HUES64 (cell line): ENCODE measurements around the gene EPS8L1.
"Not testable (repeated sequence)": the region's sequence is repeated elsewhere in the genome, so short reads cannot be mapped to it uniquely, and the experiment has no call there.

Experiments used
- H3K27ac ChIP-seq: 2 replicates; pipeline ENCODE4 v1.7.0; 2013; ENCODE audit warnings: low read depth, low read length, inconsistent platforms
- H3K27me3 ChIP-seq: 2 replicates; pipeline ENCODE4 v1.6.1; 2013; ENCODE audit warnings: mild to moderate bottlenecking, low read length; ENCODE audit not compliant: insufficient read depth
- H3K36me3 ChIP-seq: 2 replicates; pipeline ENCODE4 v1.6.1; 2013; ENCODE audit warnings: mild to moderate bottlenecking, low read length; ENCODE audit not compliant: insufficient read depth
- H3K4me1 ChIP-seq: 2 replicates; pipeline ENCODE4 v1.6.1; 2013; ENCODE audit warnings: mild to moderate bottlenecking, low read length, moderate library complexity; ENCODE audit not compliant: insufficient read depth
- H3K4me3 ChIP-seq: 2 replicates; pipeline ENCODE4 v1.5.1; 2013; ENCODE audit warnings: mild to moderate bottlenecking, low read length, moderate library complexity
- H3K9ac ChIP-seq: 2 replicates; pipeline ENCODE4 v1.6.1; 2013; ENCODE audit warnings: mild to moderate bottlenecking, low read depth, low read length
- H3K9me3 ChIP-seq: 2 replicates; pipeline ENCODE4 v1.6.1; 2013; ENCODE audit warnings: low read depth, low read length; ENCODE audit not compliant: insufficient read depth
- WGBS: fragments of 150-250, 120-280 bp; methylation state at CpG from one replicate; pipeline ENCODE4 v1.1.7; 2013; ENCODE audit warnings: missing lambda C conversion rate; 5-methylcytosine and 5-hydroxymethylcytosine counted together

Gene EPS8L1

DNA sequence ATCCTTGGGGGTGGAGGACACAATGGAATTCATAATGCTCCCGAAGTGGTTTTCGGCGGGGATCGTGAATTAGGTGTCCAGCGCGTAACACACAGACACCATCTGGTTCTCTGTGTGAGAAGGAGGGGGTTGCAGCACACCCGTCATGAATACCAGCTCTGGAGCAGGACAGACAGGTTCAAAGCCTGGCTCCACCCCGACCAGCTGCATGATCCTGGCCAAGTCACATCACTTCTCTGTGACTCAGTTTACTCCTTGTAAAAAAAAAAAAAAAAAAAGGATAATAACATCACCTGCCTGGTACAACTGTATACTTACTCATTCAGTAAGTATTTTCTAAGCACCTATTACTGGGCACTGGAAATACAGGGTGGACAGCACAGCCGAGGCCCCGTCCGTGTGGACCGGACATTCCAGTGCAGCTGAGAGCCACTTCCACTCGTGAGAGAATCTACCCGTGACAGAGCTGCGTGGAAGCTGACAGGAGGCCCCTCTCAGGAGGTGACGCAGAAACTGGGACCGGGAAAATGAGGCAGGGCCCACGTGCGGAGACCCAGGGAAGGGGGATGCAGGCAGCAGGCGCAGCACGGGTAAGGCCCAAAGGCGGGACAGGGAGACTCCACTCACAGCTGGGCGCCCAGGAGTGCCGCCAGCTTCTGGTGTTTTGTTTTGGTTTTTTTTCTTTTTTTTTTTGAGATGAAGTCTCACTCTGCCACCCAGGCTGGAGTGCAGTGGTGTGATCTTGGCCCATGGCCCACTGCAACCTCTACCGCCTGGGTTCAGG is 24.7 kb upstream of the EPS8L1 start:
- H3K4me3 ChIP-seq, result no peak overlapping the region
- H3K27ac ChIP-seq, result no peak overlapping the region
- peaks cover 75% of the 10 kb centered on the region for H3K36me3 ChIP-seq
- no peak overlapping the region for H3K9ac ChIP-seq
- no peaks in the 10 kb centered on the region for H3K9me3 ChIP-seq
- WGBS, result 95% methylated on average over 25 of the region's 25 CpGs
- H3K4me1 ChIP-seq, result no peaks in the 10 kb centered on the region
- H3K27me3 ChIP-seq, result no peaks in the 10 kb centered on the region

DNA sequence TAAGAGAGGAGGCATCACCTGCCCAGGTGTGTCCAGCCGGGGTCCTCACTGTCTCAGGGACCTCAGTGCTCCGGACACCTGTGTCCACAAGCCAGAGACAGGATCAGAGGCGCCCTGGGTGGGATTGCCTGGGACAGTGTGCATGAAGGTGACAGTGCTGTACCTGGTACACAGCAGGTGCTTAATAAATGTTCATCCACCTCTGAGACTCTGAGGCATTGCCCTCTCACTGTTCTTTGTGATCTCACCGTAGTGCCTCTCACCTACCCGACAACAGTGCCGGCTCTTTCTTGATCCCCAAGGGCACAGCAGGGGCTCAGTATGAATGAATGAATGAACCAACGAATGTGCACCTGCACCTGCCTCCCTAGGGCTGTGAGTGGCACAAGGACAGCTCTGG is 21.9 kb upstream of the EPS8L1 start:
- H3K36me3 ChIP-seq, result peaks cover 69% of the 10 kb centered on the region
- no peak overlapping the region for H3K27ac ChIP-seq

DNA sequence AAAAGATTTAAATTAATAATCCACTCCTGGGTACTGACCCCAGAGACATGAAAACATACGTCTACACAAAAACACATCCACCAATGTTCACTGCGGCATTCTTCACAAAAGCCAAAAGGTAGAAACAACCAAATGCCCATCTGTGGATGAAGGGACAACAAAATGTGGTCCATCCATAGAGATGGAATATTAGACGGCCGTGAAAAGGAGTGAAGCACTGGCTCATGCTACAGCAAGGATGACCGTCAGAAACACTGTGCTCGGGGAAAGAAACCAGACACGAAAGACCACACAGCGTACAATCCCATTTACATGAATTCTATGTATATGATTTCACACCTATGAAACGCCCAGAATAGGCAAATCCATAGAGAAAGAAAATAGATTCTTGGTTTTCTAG is 18.8 kb upstream of the EPS8L1 start:
- 92% methylated on average over 9 of the region's 9 CpGs for WGBS

More for the DNA sequence above, 21.9 kb upstream of the EPS8L1 start:
- Histone ChIP-seq H3K27me3 (no peaks in the 10 kb centered on the region), H3K4me3 (no peak overlapping the region), H3K4me1 (no peaks in the 10 kb centered on the region), H3K9me3 (0 out of 2 replicates have a peak, but pooled peaks cover 5% of the 10 kb centered on the region), H3K9ac (no peak overlapping the region)
- 96% methylated on average over 7 of the region's 7 CpGs for WGBS

DNA sequence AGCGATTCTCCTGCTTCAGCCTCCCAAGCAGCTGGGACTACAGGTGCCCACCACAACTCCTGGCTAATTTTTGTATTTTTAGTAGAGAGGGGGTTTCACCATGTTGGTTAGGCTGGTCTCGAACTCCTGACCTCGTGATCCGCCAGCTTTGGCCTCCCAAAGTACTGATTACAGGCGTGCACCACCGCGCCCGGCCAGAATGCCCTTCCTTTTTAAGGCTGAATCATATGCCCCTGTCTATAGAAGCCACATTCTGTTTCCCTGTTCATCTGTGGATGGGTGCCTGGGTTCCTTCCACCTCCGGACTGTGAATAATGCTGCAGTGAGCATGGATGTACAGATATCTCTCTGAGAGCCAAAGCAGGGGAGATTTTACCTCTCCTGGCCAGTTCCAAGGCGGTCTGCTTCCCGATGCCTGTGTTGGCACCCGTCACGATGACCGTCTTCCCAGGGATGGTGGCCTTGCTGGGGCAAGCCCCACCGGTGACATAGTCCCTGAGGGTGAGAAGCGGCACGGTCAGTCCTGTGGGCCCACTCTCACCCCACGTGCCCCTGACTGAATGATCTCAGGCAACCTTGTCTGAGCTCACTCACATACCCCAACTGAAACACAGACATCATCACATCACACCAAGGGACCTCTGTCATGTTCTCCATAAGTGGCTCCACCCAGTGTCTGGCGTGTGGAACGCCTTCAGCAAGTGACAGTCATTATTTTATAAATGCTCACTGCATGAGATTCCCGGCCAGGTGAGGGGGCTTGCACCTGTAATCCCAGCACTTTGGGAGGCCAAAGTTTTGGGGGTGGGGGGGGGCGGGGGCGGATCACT is 16.7 kb upstream of the EPS8L1 start:
- Histone ChIP-seq H3K27ac (no peak overlapping the region), H3K4me3 (no peak overlapping the region), H3K36me3 (peaks cover 36% of the 10 kb centered on the region), H3K27me3 (peaks cover 5% of the 10 kb centered on the region), H3K4me1 (no peaks in the 10 kb centered on the region), H3K9ac (no peak overlapping the region), H3K9me3 (0 out of 2 replicates have a peak, but pooled peaks cover 5% of the 10 kb centered on the region)
- WGBS, result 93% methylated on average over 23 of the region's 23 CpGs

More for the DNA sequence above, 18.8 kb upstream of the EPS8L1 start:
- H3K4me3 ChIP-seq, result no peak overlapping the region
- H3K27me3 ChIP-seq, result no peaks in the 10 kb centered on the region
- 0 out of 2 replicates have a peak, but pooled peaks cover 5% of the 10 kb centered on the region for H3K9me3 ChIP-seq
- H3K4me1 ChIP-seq, result no peaks in the 10 kb centered on the region
- H3K9ac ChIP-seq, result no peak overlapping the region
- H3K36me3 ChIP-seq, result peaks cover 46% of the 10 kb centered on the region
- no peak overlapping the region for H3K27ac ChIP-seq

DNA sequence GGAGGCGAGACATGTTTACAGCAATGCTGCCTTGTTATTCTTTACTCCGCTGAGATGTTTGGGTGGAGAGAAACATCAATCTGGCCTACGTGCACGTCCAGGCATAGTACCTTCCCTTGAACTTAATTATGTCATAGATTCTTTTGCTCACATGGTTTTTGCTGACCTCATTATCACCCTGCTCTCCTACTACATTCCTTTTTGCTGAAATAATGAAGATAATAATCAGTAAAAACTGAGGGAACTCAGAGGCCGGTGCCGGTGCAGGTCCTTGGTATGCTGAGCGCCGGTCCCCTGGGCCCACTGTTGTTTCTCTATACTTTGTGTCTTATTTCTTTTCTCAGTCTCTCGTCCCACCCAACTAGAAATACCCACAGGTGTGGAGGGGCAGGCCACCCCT is 15.4 kb upstream of the EPS8L1 start:
- H3K4me1 ChIP-seq, H3K9me3 ChIP-seq, H3K4me3 ChIP-seq, H3K9ac ChIP-seq, H3K27ac ChIP-seq: not testable (repeated sequence)
- Histone ChIP-seq H3K36me3 (peaks cover 26% of the 10 kb centered on the region), H3K27me3 (peaks cover 16% of the 10 kb centered on the region)
- 91% methylated on average over 9 of the region's 9 CpGs for WGBS

DNA sequence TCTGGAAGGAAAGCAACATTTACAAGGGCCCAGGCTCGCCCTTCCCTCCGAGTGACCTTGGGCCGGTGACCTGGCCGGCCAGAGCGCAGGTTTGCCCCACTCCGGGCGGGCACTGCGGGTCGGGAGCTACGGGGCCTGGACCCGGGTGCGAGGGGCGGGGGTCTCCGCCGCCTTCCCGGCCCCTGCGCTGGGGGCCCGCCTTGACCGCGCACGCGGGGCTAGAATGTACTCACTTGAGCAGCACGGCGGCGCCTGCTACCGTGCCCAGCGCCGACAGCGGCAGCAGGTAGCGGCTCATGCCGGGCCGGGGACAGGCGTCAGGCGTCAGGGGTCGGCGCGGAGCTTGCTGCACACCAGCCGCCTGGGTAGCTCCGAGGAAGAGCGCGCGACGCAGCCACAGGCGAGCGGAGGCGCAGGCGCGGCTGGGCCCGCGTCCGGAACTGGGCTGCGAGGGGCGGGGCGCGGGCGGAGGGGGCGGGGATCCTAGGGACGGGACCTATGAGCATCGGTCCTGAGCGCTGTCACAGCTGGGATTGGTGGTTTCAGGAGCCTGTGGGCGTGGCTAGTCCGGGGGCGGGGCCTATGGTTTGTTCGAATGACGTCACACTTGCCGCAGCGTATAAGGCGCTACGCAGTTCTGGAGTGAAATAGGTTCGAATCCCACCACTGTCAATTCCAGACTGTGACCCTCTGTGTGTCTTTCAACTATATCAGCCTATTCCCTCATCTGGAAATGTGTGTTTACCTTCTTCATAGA is 12.8 kb upstream of the EPS8L1 start, which contains the start of gene RDH13:
Gene RDH13, minus strand, starts transcription at position 414 of the 757 bp plus-strand sequence. Its CDS starts 116 bp downstream, at position 298.
- H3K27me3 ChIP-seq, result peaks cover 42% of the 10 kb centered on the region
- H3K9me3 ChIP-seq, result no peaks in the 10 kb centered on the region
- H3K4me3 ChIP-seq, result peak within 1 kb of the TSS; percentile 72
- H3K27ac ChIP-seq, result peak within 1 kb of the TSS; percentile 46; the same call in 1 of the 2 replicates
- WGBS, result 2% methylated on average over 70 of the region's 70 CpGs
- peaks cover 3% of the 10 kb centered on the region for H3K36me3 ChIP-seq
- H3K9ac ChIP-seq, result peak within 1 kb of the TSS; percentile 73
- no peaks in the 10 kb centered on the region for H3K4me1 ChIP-seq

DNA sequence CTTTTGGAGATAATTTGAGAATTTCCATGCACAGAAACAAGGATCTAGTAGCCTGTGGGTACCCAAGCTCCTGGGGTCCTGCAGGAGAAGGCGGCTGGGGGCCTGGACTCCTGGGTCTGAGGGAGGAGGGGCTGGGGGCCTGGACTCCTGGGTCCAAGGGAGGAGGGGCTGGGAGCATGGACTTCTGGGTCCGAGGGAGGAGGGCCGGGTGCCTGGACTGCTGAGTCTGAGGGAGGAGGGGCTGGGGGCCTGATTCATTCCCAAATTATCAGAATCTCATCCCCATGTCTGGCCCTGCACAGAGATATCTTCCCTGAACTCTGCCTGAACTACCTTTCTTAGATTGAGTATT is 12.2 kb upstream of the EPS8L1 start:
- H3K36me3 ChIP-seq, result peaks cover under 1% of the 10 kb centered on the region; the same call in 1 of the 2 replicates
- no peaks in the 10 kb centered on the region for H3K4me1 ChIP-seq
- H3K9ac ChIP-seq, result no peak overlapping the region
- H3K27ac ChIP-seq, result no peak overlapping the region
- 69% methylated on average over 3 of the region's 3 CpGs for WGBS
- H3K9me3 ChIP-seq, result no peaks in the 10 kb centered on the region
- no peak overlapping the region for H3K4me3 ChIP-seq
- H3K27me3 ChIP-seq, result peaks cover 47% of the 10 kb centered on the region

DNA sequence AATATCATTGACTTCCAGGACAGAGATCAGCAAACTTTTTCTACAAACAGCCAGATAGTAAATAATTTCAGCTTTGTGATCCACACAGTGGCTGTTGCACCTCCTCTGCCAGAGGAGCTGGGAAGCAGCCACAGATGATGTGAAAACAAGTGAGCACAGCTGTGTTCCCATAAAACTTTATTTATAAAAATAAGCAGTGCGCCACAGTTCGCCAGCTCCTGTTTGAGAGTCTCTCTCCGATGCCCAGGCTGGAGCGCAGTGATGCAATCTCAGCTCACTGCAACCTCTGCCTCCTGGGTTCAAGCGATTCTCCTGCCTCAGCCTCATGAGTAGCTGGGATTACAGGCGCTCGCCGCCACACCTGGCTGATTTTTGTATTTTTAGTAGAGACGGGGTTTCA is 10.2 kb upstream of the EPS8L1 start:
- not testable (repeated sequence) for H3K9ac ChIP-seq, H3K4me1 ChIP-seq, H3K4me3 ChIP-seq, H3K27ac ChIP-seq, H3K36me3 ChIP-seq, H3K9me3 ChIP-seq
- WGBS, result 85% methylated on average over 9 of the region's 9 CpGs
- H3K27me3 ChIP-seq, result peaks cover 64% of the 10 kb centered on the region

DNA sequence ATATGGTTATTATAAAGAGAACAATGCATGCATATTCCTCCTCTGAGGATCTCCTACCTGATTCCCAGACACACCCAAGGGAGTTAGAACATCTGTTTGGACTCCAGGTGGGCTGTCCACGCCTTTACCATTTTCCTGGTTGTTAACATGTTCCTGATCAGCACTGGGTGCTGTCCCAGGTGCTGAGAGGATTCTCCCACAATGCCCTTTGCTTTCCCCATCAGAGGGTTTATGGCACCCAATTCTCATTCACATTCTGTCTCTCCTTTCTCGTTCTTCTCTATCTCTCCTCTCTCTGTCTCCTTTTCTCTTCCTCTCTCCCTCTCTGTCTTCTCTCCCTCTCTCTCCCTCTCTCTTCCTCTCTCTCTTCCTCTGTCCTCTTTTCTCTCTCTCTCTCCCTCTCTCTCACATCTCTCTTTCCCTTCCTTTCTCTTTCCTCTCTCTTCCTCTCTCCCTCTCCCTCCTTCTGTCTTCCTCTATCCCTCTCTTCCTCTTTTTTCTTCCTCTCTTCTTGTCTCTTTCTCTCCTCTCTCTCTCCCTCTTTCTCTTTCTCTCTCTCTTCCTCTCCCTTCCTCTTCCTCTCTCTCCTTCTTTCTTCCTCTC is 9.5 kb upstream of the EPS8L1 start:
- no peak overlapping the region for H3K27ac ChIP-seq
- no peak overlapping the region for H3K9ac ChIP-seq
- no peaks in the 10 kb centered on the region for H3K9me3 ChIP-seq
- 33% methylated on average over 2 of the region's 2 CpGs for WGBS
- H3K4me1 ChIP-seq, result peaks cover 6% of the 10 kb centered on the region; the same call in 1 of the 2 replicates
- H3K4me3 ChIP-seq, result no peak overlapping the region
- H3K36me3 ChIP-seq, result no peaks in the 10 kb centered on the region
- H3K27me3 ChIP-seq, result peaks cover 71% of the 10 kb centered on the region

DNA sequence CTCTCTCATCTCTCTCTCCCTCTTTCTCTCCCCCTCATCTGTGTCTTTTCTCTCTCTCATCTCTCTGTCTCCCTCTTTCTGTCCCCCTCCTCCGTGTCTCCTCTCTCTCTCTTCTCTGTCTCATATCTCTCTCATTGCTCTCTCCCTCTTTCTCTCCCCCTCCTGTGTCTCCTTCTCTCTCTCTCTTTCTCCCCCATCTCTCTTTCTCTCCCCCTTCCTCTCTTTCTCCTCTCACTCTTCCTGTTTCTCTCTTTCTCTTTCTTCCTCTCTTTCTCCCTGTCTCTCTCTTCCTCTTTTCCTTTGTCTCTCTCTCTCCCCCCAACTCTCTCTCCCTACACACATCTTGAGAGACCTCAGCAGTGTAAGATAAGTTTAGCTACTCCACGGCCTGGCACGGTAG is 7.8 kb upstream of the EPS8L1 start:
- peaks cover 6% of the 10 kb centered on the region; the same call in 1 of the 2 replicates for H3K4me1 ChIP-seq
- peaks cover 88% of the 10 kb centered on the region for H3K27me3 ChIP-seq
- no peak overlapping the region for H3K9ac ChIP-seq
- H3K9me3 ChIP-seq, result no peaks in the 10 kb centered on the region
- no peaks in the 10 kb centered on the region for H3K36me3 ChIP-seq
- H3K4me3 ChIP-seq, result no peak overlapping the region
- no peak overlapping the region for H3K27ac ChIP-seq
- WGBS, result 45% methylated on average over 3 of the region's 3 CpGs
